ENCODE results near the gene LRP11. TPM values are rescaled to one million over a fixed set of nuclear protein-coding genes. Genes with fewer than 3 reads are reported as not detected.

LRP11 gene
- total and polyA plus RNA-seq, 2 of the 13 experiments (the other 11 are each of a cell fraction or from before 2014, with no cell fraction given) = 32.4 to 48.9 TPM

GRCh38 chr6:149840345-149841075, 23.6 kb downstream of the LRP11 start (continued):
- TF ChIP-seq PATZ1 (CRISPR knock-in tag; IDR thresholded peaks at IDR 0.05) (0 out of 2 replicates have a peak, but pooled peaks have one; percentile 36), MTF1 (CRISPR knock-in tag; IDR thresholded peaks at IDR 0.05) (no peak), FLYWCH1 (CRISPR knock-in tag; IDR thresholded peaks at IDR 0.05) (no peak), CREB1 (IDR thresholded peaks at IDR 0.05) (no peak), CREB1 (CRISPR knock-in tag; IDR thresholded peaks at IDR 0.05) (no peak), CTCF (CRISPR knock-in tag; IDR thresholded peaks at IDR 0.05) (peak; percentile 96), ZNF143 (CRISPR knock-in tag; IDR thresholded peaks at IDR 0.05) (0 out of 2 replicates have a peak, but pooled peaks have one; percentile 37), E2F5 (CRISPR knock-in tag; conservative IDR thresholded peaks at IDR 0.05) (no peak), ZBTB49 (CRISPR knock-in tag; IDR thresholded peaks at IDR 0.05; ENCODE audit: borderline replicate concordance) (no peak), CREBL2 (CRISPR knock-in tag; IDR thresholded peaks at IDR 0.05; ENCODE audit: borderline replicate concordance) (no peak), ZNF574 (CRISPR knock-in tag; IDR thresholded peaks at IDR 0.05) (peak; percentile 43), ZIK1 (CRISPR knock-in tag; IDR thresholded peaks at IDR 0.05; ENCODE audit: borderline replicate concordance, low read depth) (no peak), ZNF512 (CRISPR knock-in tag; IDR thresholded peaks at IDR 0.05) (no peak), ZBTB46 (CRISPR knock-in tag; IDR thresholded peaks at IDR 0.05; ENCODE audit: borderline replicate concordance) (no peak)
